SU-DHL-6 (cell line): Measurements from ENCODE around the gene PTK6.

Experiments
- H2AFZ ChIP-seq: fragments of 200-600 bp; sonication (generic); 2 replicates; pipeline ENCODE4 v1.6.1; 2014; ENCODE audit warnings: low read depth, mild to moderate bottlenecking, moderate library complexity, mixed read lengths, antibody characterized with exemption, low read length; ENCODE audit not compliant: severe bottlenecking
- H3F3A ChIP-seq: fragments of 200-600 bp; shearing (Covaris generic); 2 replicates; pipeline ENCODE4 v1.6.0; 2016; ENCODE audit warnings: antibody characterized with exemption, mild to moderate bottlenecking; ENCODE audit not compliant: insufficient read depth
- H3K27ac ChIP-seq: fragments of 200-600 bp; sonication (generic); 2 replicates; pipeline ENCODE4 v1.5.1; 2016; ENCODE audit warnings: low read depth, mild to moderate bottlenecking, low read length, moderate library complexity, mixed read lengths
- H3K27me3 ChIP-seq: fragments of 200-600 bp; sonication (generic), shearing (Covaris generic); 2 replicates; pipeline ENCODE4 v1.6.0; 2014; ENCODE audit warnings: mild to moderate bottlenecking, low read length
- H3K36me3 ChIP-seq: fragments of 200-600 bp; sonication (generic); 2 replicates; pipeline ENCODE4 v1.6.1; 2014; ENCODE audit warnings: mild to moderate bottlenecking, low read length, mixed read lengths
- H3K4me2 ChIP-seq: fragments of 300-600, 200-600 bp; shearing (Covaris generic), sonication (generic); 2 replicates; pipeline ENCODE4 v1.6.0; 2014; ENCODE audit warnings: low read length, low read depth, mild to moderate bottlenecking; ENCODE audit not compliant: poor library complexity, severe bottlenecking
- H3K4me3 ChIP-seq: fragments of 200-600 bp; sonication (generic); 2 replicates; pipeline ENCODE4 v1.5.1; 2014; ENCODE audit warnings: antibody characterized with exemption, low read length, mild to moderate bottlenecking, mixed read lengths; ENCODE audit not compliant: insufficient read depth, poor library complexity, severe bottlenecking
- H3K79me2 ChIP-seq: fragments of 200-600 bp; sonication (generic); 2 replicates; pipeline ENCODE4 v1.6.1; 2014; ENCODE audit warnings: mild to moderate bottlenecking, low read length, moderate library complexity; ENCODE audit not compliant: insufficient read depth
- H3K9ac ChIP-seq: fragments of 200-600 bp; sonication (generic); 2 replicates; pipeline ENCODE4 v1.7.0; 2014; ENCODE audit warnings: mild to moderate bottlenecking, low read length
- H3K9me2 ChIP-seq: fragments of 200-600 bp; sonication (generic); replicated peaks from 2 replicates; pipeline ENCODE4 v1.6.1; 2014; ENCODE audit warnings: low read length; ENCODE audit not compliant: insufficient read depth
- H3K9me3 ChIP-seq: fragments of 200-600 bp; sonication (generic); 2 replicates; pipeline ENCODE4 v1.6.1; 2014; ENCODE audit warnings: low read length, mixed read lengths; ENCODE audit not compliant: insufficient read depth
- H4K20me1 ChIP-seq: fragments of 200-600 bp; sonication (generic); 2 replicates; pipeline ENCODE4 v1.6.1; 2014; ENCODE audit warnings: low read depth, mild to moderate bottlenecking, antibody characterized with exemption, low read length, moderate library complexity, mixed read lengths
- EZH2phosphoT487 ChIP-seq: fragments of 200-600 bp; sonication (generic), shearing (Covaris generic); conservative IDR thresholded peaks from 2 replicates; pipeline ENCODE4 v1.6.1; 2018; ENCODE audit warnings: mild to moderate bottlenecking, antibody characterized with exemption, low read length, moderate library complexity, mixed read lengths
- TF ChIP-seq, protein P1 (sequence below): fragments of 200-600 bp; sonication (generic); IDR thresholded peaks from one replicate; pipeline ENCODE4 v1.5.1; 2017; ENCODE audit warnings: antibody characterized with exemption, mild to moderate bottlenecking, low read length, moderate library complexity; ENCODE audit not compliant: insufficient read depth, poor library complexity, severe bottlenecking

PTK6 gene

DNA sequence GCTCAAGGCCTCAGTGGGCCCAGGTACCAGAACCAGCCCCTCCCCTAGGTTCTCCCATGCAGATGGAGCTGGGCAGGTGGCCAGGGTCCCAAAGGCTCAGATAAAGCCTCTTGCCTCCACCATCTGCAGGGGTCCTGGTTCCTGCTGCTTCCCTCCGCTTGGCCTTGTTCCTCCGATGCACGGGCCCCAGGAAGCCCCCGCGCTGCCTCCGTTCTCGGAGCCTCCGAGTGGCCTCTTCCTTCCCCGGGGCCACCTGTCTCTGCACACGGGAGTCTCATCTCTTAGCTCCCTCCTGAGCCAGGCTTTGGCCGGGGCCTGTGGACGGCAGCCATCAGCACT, 1.9 kb upstream of the PTK6 start:
- Histone ChIP-seq H3K79me2 (no peaks in the 10 kb centered on the region), H3K36me3 (no peaks in the 10 kb centered on the region), H3K27ac (no peak overlapping the region), H3K4me3 (no peak overlapping the region), H3K9me3 (no peaks in the 10 kb centered on the region), H3K4me2 (no peak overlapping the region), H3K9ac (no peak overlapping the region), H3K9me2 (no peaks in the 10 kb centered on the region), H4K20me1 (no peaks in the 10 kb centered on the region), H3K27me3 (no peaks in the 10 kb centered on the region), H3F3A (no peaks in the 10 kb centered on the region), H2AFZ (no peak overlapping the region)
- TF ChIP-seq EZH2phosphoT487, result no peak
- TF ChIP-seq, protein P1, sequence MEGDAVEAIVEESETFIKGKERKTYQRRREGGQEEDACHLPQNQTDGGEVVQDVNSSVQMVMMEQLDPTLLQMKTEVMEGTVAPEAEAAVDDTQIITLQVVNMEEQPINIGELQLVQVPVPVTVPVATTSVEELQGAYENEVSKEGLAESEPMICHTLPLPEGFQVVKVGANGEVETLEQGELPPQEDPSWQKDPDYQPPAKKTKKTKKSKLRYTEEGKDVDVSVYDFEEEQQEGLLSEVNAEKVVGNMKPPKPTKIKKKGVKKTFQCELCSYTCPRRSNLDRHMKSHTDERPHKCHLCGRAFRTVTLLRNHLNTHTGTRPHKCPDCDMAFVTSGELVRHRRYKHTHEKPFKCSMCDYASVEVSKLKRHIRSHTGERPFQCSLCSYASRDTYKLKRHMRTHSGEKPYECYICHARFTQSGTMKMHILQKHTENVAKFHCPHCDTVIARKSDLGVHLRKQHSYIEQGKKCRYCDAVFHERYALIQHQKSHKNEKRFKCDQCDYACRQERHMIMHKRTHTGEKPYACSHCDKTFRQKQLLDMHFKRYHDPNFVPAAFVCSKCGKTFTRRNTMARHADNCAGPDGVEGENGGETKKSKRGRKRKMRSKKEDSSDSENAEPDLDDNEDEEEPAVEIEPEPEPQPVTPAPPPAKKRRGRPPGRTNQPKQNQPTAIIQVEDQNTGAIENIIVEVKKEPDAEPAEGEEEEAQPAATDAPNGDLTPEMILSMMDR, result no peak

GRCh38 chr20:63538204-63539091, 1.3 kb upstream of the PTK6 start:
- H3F3A ChIP-seq, result no peaks in the 10 kb centered on the region
- H3K27me3 ChIP-seq, result no peaks in the 10 kb centered on the region
- no peak overlapping the region for H2AFZ ChIP-seq
- H3K9me3 ChIP-seq, result no peaks in the 10 kb centered on the region
- H3K27ac ChIP-seq, result no peak overlapping the region
- H3K9me2 ChIP-seq, result no peaks in the 10 kb centered on the region
- H3K36me3 ChIP-seq, result no peaks in the 10 kb centered on the region
- H3K79me2 ChIP-seq, result no peaks in the 10 kb centered on the region
- H3K9ac ChIP-seq, result peak overlapping the region; percentile 56; the same call in 1 of the 2 replicates
- H4K20me1 ChIP-seq, result no peaks in the 10 kb centered on the region
- peak overlapping the region; percentile 69 for H3K4me2 ChIP-seq
- H3K4me3 ChIP-seq, result no peak overlapping the region
- TF ChIP-seq EZH2phosphoT487, result no peak
- TF ChIP-seq, protein P1, result no peak

- Histone ChIP-seq H3K79me2 (no peaks in the 10 kb centered on the region), H3K27me3 (no peaks in the 10 kb centered on the region), H3K4me2 (peak overlapping the region; percentile 69), H3K36me3 (no peaks in the 10 kb centered on the region), H4K20me1 (no peaks in the 10 kb centered on the region), H3K9me2 (no peaks in the 10 kb centered on the region), H3K27ac (peak overlapping the region; percentile 57), H3K9me3 (no peaks in the 10 kb centered on the region), H3K4me3 (peak overlapping the region; percentile 43), H3K9ac (peak overlapping the region; percentile 56), H2AFZ (peak overlapping the region; percentile 88), H3F3A (no peaks in the 10 kb centered on the region)
- TF ChIP-seq, protein P1, result peak; percentile 89
- TF ChIP-seq EZH2phosphoT487, result no peak
Measured at GRCh38 chr20:63537525-63538203, 488 bp upstream of the PTK6 start.
